DOHH2 (cell line): ENCODE results near the gene FNDC5.

ENCODE experiments used
- H3F3A ChIP-seq: fragments of 200-600 bp; sonication (generic), shearing (Covaris generic); 2 replicates; pipeline ENCODE4 v1.6.0; 2016; ENCODE audit warnings: antibody characterized with exemption, mild to moderate bottlenecking; ENCODE audit not compliant: control insufficient read depth, insufficient read depth
- H3K27ac ChIP-seq: fragments of 200-600 bp; sonication (generic); 2 replicates; pipeline ENCODE4 v1.5.1; 2014; ENCODE audit warnings: low read depth, mild to moderate bottlenecking, low read length, moderate library complexity
- H3K27me3 ChIP-seq: fragments of 200-600 bp; sonication (generic); 2 replicates; pipeline ENCODE4 v1.6.1; 2014; ENCODE audit warnings: mild to moderate bottlenecking, low read length, mixed read lengths; ENCODE audit not compliant: control insufficient read depth
- H3K36me3 ChIP-seq: fragments of 200-600 bp; sonication (generic); 2 replicates; pipeline ENCODE4 v1.6.1; 2014; ENCODE audit warnings: mild to moderate bottlenecking, low read length, moderate library complexity, mixed read lengths; ENCODE audit not compliant: control insufficient read depth
- H3K4me1 ChIP-seq: fragments of 200-600 bp; sonication (generic); 2 replicates; pipeline ENCODE4 v1.6.1; 2014; ENCODE audit warnings: mild to moderate bottlenecking, low read length, mixed read lengths; ENCODE audit not compliant: control insufficient read depth
- H3K4me2 ChIP-seq: fragments of 200-600 bp; sonication (generic); 2 replicates; pipeline ENCODE4 v1.6.0; 2014; ENCODE audit warnings: mild to moderate bottlenecking, low read length, moderate library complexity
- H3K4me3 ChIP-seq: fragments of 200-600 bp; sonication (generic); 2 replicates; pipeline ENCODE4 v1.5.1; 2014; ENCODE audit warnings: mild to moderate bottlenecking, low read length, mixed read lengths
- H3K79me2 ChIP-seq: fragments of 200-600 bp; sonication (generic); 2 replicates; pipeline ENCODE4 v1.6.1; 2014; ENCODE audit warnings: mild to moderate bottlenecking, low read length, mixed read lengths; ENCODE audit not compliant: control insufficient read depth
- H3K9me2 ChIP-seq: fragments of 200-600 bp; sonication (generic); replicated peaks from 2 replicates; pipeline ENCODE4 v1.6.1; 2014; ENCODE audit warnings: mild to moderate bottlenecking, low read length, mixed read lengths; ENCODE audit not compliant: control insufficient read depth
- H3K9me3 ChIP-seq: fragments of 200-600 bp; sonication (generic); 2 replicates; pipeline ENCODE4 v1.6.1; 2014; ENCODE audit warnings: antibody characterized with exemption, low read length, mixed read lengths; ENCODE audit not compliant: control insufficient read depth, insufficient read depth
- H4K20me1 ChIP-seq: fragments of 200-600 bp; sonication (generic); 2 replicates; pipeline ENCODE4 v1.6.0; 2014; ENCODE audit warnings: low read depth, mild to moderate bottlenecking, antibody characterized with exemption, low read length, moderate library complexity; ENCODE audit not compliant: control insufficient read depth, insufficient read depth
- CTCF ChIP-seq: fragments of 200-600 bp; sonication (generic); IDR thresholded peaks from one replicate; pipeline ENCODE4 v1.5.1; 2014; ENCODE audit warnings: antibody characterized with exemption, mild to moderate bottlenecking, low read depth, low read length; ENCODE audit not compliant: poor library complexity, severe bottlenecking
- EZH2phosphoT487 ChIP-seq: fragments of 200-600 bp; sonication (generic); IDR thresholded peaks from 2 replicates; pipeline ENCODE4 v1.6.1; 2017; ENCODE audit warnings: borderline replicate concordance, mild to moderate bottlenecking, antibody characterized with exemption, low read length, moderate library complexity, mixed read lengths

FNDC5 gene

GRCh38 chr1:32900371-32900955 is 29.8 kb upstream of the FNDC5 start:
- Histone ChIP-seq H3K9me2 (no peaks in the 10 kb centered on the region), H3K4me3 (peak overlapping the region; percentile 54), H3K4me2 (peak overlapping the region; percentile 51), H3K79me2 (no peaks in the 10 kb centered on the region), H3K27ac (no peak overlapping the region), H4K20me1 (no peaks in the 10 kb centered on the region), H3K4me1 (peaks cover 8% of the 10 kb centered on the region), H3K9me3 (no peaks in the 10 kb centered on the region), H3K27me3 (peaks cover 57% of the 10 kb centered on the region), H3F3A (no peaks in the 10 kb centered on the region), H3K36me3 (no peaks in the 10 kb centered on the region)
- TF ChIP-seq CTCF, result no peak
- peak; percentile 79; the same call in 1 of the 2 replicates for TF ChIP-seq EZH2phosphoT487

- Histone ChIP-seq H3K79me2 (no peaks in the 10 kb centered on the region), H3K9me3 (no peaks in the 10 kb centered on the region), H3K9me2 (no peaks in the 10 kb centered on the region), H3K36me3 (no peaks in the 10 kb centered on the region), H3K27me3 (peaks cover 57% of the 10 kb centered on the region), H3K4me3 (no peak overlapping the region), H4K20me1 (no peaks in the 10 kb centered on the region), H3K27ac (no peak overlapping the region), H3F3A (no peaks in the 10 kb centered on the region), H3K4me2 (no peak overlapping the region), H3K4me1 (peaks cover 8% of the 10 kb centered on the region)
- TF ChIP-seq EZH2phosphoT487 (no peak), CTCF (no peak)
Measured at GRCh38 chr1:32899586-32900296, 29.0 kb upstream of the FNDC5 start.

- TF ChIP-seq CTCF (no peak), EZH2phosphoT487 (no peak)
- Histone ChIP-seq H3K4me2 (no peak overlapping the region), H3K9me3 (no peaks in the 10 kb centered on the region), H3K9me2 (no peaks in the 10 kb centered on the region), H3K36me3 (no peaks in the 10 kb centered on the region), H4K20me1 (no peaks in the 10 kb centered on the region), H3K4me1 (peaks cover 8% of the 10 kb centered on the region), H3K4me3 (no peak overlapping the region), H3K27me3 (peaks cover 50% of the 10 kb centered on the region), H3K79me2 (no peaks in the 10 kb centered on the region), H3K27ac (no peak overlapping the region), H3F3A (no peaks in the 10 kb centered on the region)
Measured at GRCh38 chr1:32898958-32899357, 28.2 kb upstream of the FNDC5 start.
